Left ventricle myocardium inferior (tissue), 1 donor: ENCODE data around the gene LTBP1. TPM values are rescaled to one million over a fixed set of nuclear protein-coding genes. Genes with fewer than 3 reads are reported as not detected.
"Not testable (repeated sequence)": the region's sequence is repeated elsewhere in the genome, so short reads cannot be mapped to it uniquely, and the experiment has no call there.

Experiments used
- DNase-seq: peaks from one replicate; pipeline ENCODE4 v3.0.0-alpha.2; 2020
- H3K27ac ChIP-seq: fragments of 200-600 bp; replicated peaks from 2 replicates; pipeline ENCODE4 v1.8.0; 2021
- H3K27me3 ChIP-seq: fragments of 200-600 bp; 2 replicates; pipeline ENCODE4 v1.8.0; 2021; ENCODE audit warnings: low read depth
- H3K36me3 ChIP-seq: fragments of 200-600 bp; 2 replicates; pipeline ENCODE4 v1.8.0; 2021
- H3K4me1 ChIP-seq: fragments of 200-600 bp; 2 replicates; pipeline ENCODE4 v1.8.0; 2021
- H3K4me3 ChIP-seq: fragments of 200-600 bp; 2 replicates; pipeline ENCODE4 v1.8.0; 2021; ENCODE audit warnings: mild to moderate bottlenecking, moderate library complexity
- H3K9me3 ChIP-seq: fragments of 200-600 bp; replicated peaks from 2 replicates; pipeline ENCODE4 v1.8.0; 2021
- CTCF ChIP-seq: fragments of 200-600 bp; IDR thresholded peaks from 2 replicates; pipeline ENCODE4 v1.8.0; 2021; ENCODE audit warnings: antibody characterized with exemption, mild to moderate bottlenecking, borderline replicate concordance
- intact Hi-C: fragments of 100-400 bp; cut with micrococcal nuclease; formaldehyde crosslinking; loops from one replicate; pipeline ENCODE4 v1.11.0; 2022
- total RNA-seq: library from RNA; stranded (reverse); fragmentation: NEBNext Ultra II Directional; extraction: Animal tissue kit (Norgen Biotek cat#: 25700); gene quantifications from one replicate; pipeline ENCODE4 v1.2.1, GENCODE V29; 2021
- donor health status: DM: no; HTN: yes; CAD: no; lungs with severe emphysema.

The LTBP1 gene
- total RNA-seq, 1 donor from 2014 or later, result 88.9 TPM

DNA sequence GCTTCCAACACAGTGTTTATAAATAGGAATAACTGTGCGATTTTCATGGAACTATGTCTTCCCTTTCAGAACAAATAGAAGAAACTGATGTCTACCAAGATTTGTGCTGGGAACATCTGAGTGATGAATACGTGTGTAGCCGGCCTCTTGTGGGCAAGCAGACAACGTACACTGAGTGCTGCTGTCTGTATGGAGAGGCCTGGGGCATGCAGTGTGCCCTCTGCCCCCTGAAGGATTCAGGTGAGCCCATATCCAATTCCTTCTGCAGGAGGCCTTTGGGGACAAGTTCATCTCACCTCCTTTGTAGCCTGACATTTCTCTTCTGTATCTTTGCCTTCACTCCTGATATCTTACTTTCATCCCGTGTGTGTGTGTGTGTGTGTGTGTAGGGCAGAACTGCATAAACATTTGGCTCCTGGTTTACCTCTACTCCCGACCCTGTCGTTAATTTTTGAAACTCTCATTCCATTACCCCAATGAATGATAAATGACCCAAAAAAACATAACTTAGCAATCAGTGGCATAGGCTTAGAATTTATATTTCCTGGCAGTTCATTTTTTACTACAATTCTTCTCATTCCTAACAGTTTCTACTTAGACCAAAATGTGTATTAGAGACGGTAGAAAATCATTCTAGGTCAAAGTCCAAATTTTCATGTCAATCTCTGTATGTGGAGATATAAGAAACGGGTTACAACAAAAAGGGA, 418.7 kb downstream of the LTBP1 start:
- DNase-seq, result no peak
- TF ChIP-seq CTCF, result no peak
- H3K27ac ChIP-seq, result peak overlapping the region; percentile 70
- H3K36me3 ChIP-seq, result peaks cover 28% of the 10 kb centered on the region
- H3K4me1 ChIP-seq, result peaks cover 32% of the 10 kb centered on the region
- intact Hi-C loops, result no loop called here
- H3K4me3 ChIP-seq, result no peak overlapping the region
- no peaks in the 10 kb centered on the region for H3K27me3 ChIP-seq
- no peaks in the 10 kb centered on the region for H3K9me3 ChIP-seq

GRCh38 chr2:33366473-33366872, 419.7 kb downstream of the LTBP1 start:
- H3K27ac ChIP-seq, result peak overlapping the region; percentile 70
- intact Hi-C loops, result no loop called here
- peaks cover 28% of the 10 kb centered on the region for H3K36me3 ChIP-seq
- DNase-seq, result peak; percentile 35
- H3K4me3 ChIP-seq, result no peak overlapping the region
- no peaks in the 10 kb centered on the region for H3K9me3 ChIP-seq
- H3K27me3 ChIP-seq, result no peaks in the 10 kb centered on the region
- TF ChIP-seq CTCF, result no peak
- peaks cover 37% of the 10 kb centered on the region for H3K4me1 ChIP-seq

DNA sequence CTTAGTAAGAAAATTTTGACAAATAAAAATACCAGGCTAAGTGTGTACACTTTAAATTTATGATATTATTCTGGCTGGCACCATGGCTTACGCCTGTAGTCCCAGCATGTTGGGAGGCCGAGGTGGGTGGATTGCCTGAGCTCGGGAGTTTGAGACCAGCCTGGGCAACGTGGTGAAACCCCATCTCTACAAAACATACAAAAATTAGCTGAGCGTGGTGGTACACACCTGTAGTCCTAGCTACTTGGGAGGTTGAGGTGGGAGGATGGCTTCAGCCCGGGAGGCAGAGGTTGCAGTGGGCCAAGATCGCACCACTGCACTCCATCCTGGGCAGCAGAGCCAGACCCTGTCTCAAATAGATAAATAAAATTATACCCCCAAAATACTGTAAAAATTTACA, 421.8 kb downstream of the LTBP1 start:
- H3K27ac ChIP-seq, intact Hi-C loops: not testable (repeated sequence)

DNA sequence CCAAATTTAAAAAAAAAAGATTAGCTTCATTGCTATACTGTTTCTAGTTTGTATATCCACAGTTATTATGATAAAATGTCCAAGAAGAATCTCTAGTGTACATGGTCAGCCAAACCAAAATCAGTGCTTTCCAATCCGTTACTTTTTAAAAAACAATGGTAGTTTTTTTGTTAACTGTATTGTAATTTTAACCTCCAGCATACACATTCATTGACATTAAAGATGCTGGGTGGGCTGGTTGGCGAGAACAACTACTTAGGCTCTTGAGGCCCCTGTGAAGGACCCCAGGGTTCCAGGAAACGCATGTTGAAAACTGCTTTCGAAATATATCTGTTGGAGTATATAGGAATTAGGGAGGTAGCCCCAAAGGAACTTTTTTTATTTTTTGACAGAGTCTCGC, 422.4 kb downstream of the LTBP1 start:
- Histone ChIP-seq H3K36me3 (peaks cover 12% of the 10 kb centered on the region), H3K27ac (no peak overlapping the region), H3K4me3 (no peak overlapping the region), H3K27me3 (no peaks in the 10 kb centered on the region), H3K4me1 (peaks cover 30% of the 10 kb centered on the region), H3K9me3 (no peaks in the 10 kb centered on the region)
- intact Hi-C loops, result no loop called here
- no peak for TF ChIP-seq CTCF
- DNase-seq, result no peak

More for the DNA sequence above, 421.8 kb downstream of the LTBP1 start:
- peaks cover 18% of the 10 kb centered on the region for H3K36me3 ChIP-seq
- not testable (repeated sequence) for H3K9me3 ChIP-seq, H3K4me3 ChIP-seq, DNase-seq, H3K27me3 ChIP-seq
- H3K4me1 ChIP-seq, result peaks cover 33% of the 10 kb centered on the region

- no peaks in the 10 kb centered on the region for H3K27me3 ChIP-seq
- peak overlapping the region; percentile 1 for H3K27ac ChIP-seq
- peaks cover 11% of the 10 kb centered on the region for H3K36me3 ChIP-seq
- H3K4me3 ChIP-seq, result no peak overlapping the region
- intact Hi-C loops, result no loop called here
- no peaks in the 10 kb centered on the region for H3K9me3 ChIP-seq
- no peak for DNase-seq
- no peak for TF ChIP-seq CTCF
- peaks cover 19% of the 10 kb centered on the region for H3K4me1 ChIP-seq
These were observed 424.0 kb downstream of the LTBP1 start for GRCh38 chr2:33370636-33371265.
